Cardiac fibroblast (primary cell): Measurements from ENCODE around the gene ANKS6.

Experiments
- DNase-seq, 2 donors: peaks; one replicate each; pipeline versions ENCODE4 v3.0.0 to v3.0.0-alpha.2; 2010; ENCODE audit warnings: low read depth in 2 of 2
- H3K4me3 ChIP-seq, 2 donors: replicated peaks in 1 of 2; 1 replicate in 1 of 2; 2 replicates in 1 of 2; pipeline ENCODE4 v1.5.1; 2011; ENCODE audit warnings: low read depth in 2 of 2, low read length in 2 of 2, mild to moderate bottlenecking in 2 of 2, moderate library complexity in 1 of 2
- CTCF ChIP-seq: IDR thresholded peaks from one replicate; pipeline ENCODE4 v1.5.1; 2011; ENCODE audit warnings: low read depth, mild to moderate bottlenecking, low read length, inconsistent platforms

ANKS6 gene

DNA sequence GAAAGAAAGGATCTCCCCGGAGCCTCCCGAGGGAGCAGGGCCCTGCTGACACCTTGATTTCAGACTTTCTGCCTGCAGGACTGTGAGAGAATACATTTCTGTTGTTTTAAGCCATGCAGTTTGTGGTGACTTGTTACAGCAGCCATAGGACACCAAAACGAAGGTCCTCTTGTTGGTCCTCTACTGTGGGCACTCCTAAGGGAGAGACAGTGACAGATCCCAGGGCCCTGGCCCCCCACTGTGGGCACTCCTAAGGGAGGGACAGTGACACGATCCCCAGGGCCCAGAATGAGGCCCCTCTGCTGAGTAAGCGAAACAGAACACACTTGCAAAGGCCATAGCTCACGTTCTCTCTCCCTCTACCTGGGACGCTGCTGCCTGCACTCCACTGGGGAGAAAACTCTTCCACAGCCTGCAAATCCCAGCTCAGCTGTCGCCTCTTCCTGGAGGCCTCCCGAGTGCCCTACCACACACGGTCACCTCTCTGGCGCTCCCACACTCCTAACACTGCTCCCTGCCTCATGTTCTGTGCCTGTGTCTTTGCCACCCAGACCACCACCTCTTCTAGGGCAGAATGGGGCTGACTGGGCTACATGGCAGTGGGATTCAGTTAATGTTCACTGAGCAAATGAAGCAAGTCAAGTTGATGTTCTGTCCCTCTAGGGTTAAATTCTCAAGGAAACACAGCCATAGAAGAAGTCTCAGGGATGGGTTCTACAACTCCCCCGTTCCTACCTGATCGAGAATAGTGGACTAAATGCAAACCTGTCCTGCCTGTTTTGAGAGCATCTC, 23.8 kb downstream of the ANKS6 start:
- no peak for TF ChIP-seq CTCF
- DNase-seq, result no peak
- H3K4me3 ChIP-seq, result no peak overlapping the region

DNA sequence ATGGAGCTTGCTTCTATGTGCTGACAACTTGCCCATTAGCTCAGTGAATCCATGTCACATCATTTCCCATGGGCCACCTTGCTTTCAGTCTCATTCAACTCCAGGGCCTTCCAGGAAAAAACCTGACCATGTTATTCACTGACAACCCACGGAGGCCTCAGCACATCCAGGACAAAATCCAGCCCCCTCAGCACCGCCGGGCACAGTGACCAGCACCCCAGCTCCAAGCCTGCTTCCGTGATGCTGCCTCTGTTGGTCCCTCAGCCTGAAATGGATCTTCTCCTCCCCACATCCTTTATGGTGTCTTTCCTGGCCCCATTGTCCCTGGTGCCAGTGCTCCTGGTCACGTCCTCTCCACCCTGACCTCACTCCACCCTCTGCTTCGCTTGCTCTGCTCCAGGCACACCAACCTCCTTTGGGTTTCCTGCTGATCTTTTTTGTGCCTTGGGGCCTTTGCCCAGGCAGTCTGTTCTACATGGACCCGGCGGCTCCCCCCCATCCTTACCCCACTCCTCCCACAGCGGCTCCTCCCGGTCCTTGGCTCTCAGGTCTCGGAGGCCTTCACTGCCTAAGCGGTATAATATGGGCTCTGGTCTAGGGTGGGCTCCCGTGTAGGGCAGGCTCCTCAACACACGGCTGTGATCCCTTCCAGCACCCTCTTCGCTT, 25.0 kb downstream of the ANKS6 start:
- no peak for DNase-seq
- no peak for TF ChIP-seq CTCF
- no peak overlapping the region for H3K4me3 ChIP-seq

DNA sequence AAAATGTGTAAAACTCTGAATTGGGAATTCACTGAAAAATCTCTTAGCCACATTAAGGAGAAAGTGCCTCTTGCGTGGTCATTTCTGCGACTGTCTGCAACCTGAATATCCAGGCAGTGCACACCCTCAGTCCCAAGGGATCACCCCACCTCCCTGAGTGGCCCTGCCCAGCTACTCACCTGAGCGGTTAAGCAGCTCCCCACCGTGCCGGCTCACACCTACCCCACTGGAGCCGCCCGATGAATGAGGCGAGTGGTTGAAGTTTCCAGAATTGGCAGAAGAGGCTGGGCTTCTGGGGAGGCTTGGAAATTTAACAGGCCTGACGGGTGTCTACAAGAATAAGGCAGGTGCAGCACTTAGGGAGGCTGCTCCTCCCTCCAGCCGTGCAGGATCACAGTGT, 25.6 kb downstream of the ANKS6 start:
- no peak overlapping the region for H3K4me3 ChIP-seq
- DNase-seq, result no peak
- TF ChIP-seq CTCF, result no peak

DNA sequence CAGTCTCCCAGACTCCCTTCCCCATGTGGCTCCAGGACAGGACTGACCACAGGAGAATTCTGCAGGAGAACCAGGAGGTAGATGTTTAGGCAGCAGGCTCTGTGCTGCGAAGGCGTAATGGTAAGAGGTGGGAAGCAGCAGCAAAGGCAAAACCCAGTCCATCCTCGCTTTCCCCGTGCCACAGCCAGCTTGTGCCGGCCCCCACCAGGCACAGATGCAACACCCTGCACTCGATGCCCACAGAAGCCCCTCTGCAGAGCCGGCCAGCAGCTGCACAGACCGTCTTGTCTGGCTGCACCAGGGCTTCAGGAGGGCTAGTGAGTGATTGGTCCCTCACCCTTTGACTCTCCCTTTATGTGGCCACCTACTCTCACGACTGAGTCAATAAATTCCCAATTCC, 28.0 kb downstream of the ANKS6 start:
- TF ChIP-seq CTCF, result no peak
- no peak overlapping the region for H3K4me3 ChIP-seq

DNA sequence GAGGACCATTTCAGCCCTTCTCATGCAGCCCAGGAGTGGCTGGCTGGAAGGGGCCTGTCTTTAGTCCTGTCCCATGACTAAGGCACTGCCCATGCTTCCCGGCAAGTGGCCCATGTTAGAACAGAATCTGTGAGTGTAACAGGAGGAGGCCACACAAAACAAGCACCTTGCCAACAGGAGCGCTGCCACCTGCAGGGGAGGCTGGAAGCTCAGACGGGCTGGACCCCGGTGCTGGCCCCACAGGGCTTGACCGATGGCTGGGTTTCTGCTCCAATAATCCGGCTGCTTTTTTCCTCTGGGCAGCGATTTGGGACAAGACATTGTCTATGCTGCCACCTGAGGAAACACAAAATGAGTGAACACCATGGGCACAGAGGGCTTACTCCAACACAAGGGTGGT, 28.4 kb downstream of the ANKS6 start:
- DNase-seq, result no peak
- no peak overlapping the region for H3K4me3 ChIP-seq
- no peak for TF ChIP-seq CTCF

More for the DNA sequence above, 28.0 kb downstream of the ANKS6 start:
- no peak for DNase-seq

GRCh38 chr9:98767196-98767595, 29.2 kb downstream of the ANKS6 start:
- no peak for DNase-seq
- no peak for TF ChIP-seq CTCF
- no peak overlapping the region for H3K4me3 ChIP-seq
